ENCODE data around the gene HOXD4. TPM values are rescaled to one million over a fixed set of nuclear protein-coding genes. Genes with fewer than 3 reads are reported as not detected.

HOXD4 gene
- total RNA-seq, 4 donors from 2014 or later, result 1.7 to 13.2 (median 7.0) TPM

DNA sequence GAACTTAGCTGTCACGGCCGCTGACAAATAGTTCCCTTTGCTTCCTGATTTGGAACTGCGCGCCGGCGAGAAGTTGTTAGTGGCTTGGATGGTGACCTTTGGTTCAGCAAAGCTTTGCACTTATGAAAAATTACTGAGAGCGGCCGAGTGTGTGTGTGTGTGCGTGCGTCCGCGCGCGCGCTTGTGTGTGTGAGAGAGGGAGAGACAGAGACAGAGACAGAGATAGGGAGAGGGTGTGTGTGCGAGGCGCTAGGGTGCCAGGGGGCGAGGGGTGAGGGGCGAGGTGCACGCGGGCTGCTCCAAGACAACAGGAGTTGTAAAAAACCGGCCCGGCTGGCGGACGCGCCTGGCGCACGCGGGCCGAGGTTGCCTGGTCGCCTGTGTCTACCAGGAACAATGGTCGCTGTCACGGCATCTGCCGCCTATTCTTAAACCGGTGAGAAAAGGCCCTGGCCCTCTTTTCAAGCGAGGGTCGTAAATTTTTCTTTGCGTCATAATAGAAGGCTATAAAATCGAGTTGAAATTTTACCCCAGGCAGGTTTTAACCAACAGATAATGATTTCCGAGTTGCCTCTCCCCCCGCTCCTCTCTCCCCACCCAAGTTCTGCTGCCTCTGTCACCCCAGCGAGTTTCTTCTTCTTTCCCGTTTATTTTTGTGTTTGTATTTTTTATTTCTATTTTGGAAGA, 6.3 kb downstream of the HOXD4 start:
- H3K36me3 ChIP-seq, result peaks cover 0 to 6% (median 0%) of the 10 kb centered on the region in 3 donors
- H3K27me3 ChIP-seq, result no peaks in the 10 kb centered on the region
- H3K9me3 ChIP-seq, result no peaks in the 10 kb centered on the region
- TF ChIP-seq, protein P1, sequence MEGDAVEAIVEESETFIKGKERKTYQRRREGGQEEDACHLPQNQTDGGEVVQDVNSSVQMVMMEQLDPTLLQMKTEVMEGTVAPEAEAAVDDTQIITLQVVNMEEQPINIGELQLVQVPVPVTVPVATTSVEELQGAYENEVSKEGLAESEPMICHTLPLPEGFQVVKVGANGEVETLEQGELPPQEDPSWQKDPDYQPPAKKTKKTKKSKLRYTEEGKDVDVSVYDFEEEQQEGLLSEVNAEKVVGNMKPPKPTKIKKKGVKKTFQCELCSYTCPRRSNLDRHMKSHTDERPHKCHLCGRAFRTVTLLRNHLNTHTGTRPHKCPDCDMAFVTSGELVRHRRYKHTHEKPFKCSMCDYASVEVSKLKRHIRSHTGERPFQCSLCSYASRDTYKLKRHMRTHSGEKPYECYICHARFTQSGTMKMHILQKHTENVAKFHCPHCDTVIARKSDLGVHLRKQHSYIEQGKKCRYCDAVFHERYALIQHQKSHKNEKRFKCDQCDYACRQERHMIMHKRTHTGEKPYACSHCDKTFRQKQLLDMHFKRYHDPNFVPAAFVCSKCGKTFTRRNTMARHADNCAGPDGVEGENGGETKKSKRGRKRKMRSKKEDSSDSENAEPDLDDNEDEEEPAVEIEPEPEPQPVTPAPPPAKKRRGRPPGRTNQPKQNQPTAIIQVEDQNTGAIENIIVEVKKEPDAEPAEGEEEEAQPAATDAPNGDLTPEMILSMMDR (IDR thresholded peaks at IDR 0.05), result no peak
- no peak for TF ChIP-seq POLR2A (IDR thresholded peaks at IDR 0.05)
- peak overlapping the region in 1 of 4 donors; percentile 2 for H3K27ac ChIP-seq
- peak overlapping the region in 3 of 4 donors; percentile 14 to 62 (median 44) for H3K4me3 ChIP-seq
- peak in 2 of 3 donors; percentile 69 to 74 for DNase-seq
- peaks cover 0 to 23% (median 0%) of the 10 kb centered on the region in 4 donors for H3K4me1 ChIP-seq

DNA sequence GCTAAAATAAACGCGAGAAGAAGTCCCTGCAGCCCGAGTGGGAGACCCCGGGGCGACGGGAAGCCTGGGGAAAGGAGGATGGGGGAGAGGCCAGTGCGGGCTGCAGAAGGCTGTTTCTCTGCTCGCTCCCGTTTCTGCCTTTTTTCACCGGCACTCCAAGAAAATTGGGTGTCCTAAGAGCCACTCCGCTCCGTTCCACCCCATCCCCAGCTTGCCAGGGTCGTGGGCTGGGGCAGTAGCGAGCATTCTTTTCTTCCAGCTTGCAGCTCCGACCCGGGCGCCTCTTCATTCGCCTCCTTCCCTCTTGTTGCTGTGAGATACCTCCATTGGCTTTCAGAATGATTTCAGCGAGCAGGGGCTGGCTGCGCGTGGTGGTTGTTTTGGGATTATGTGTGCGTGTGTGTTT, 6.8 kb downstream of the HOXD4 start:
- Histone ChIP-seq H3K4me1 (peaks cover 0 to 23% (median 0%) of the 10 kb centered on the region in 4 donors), H3K4me3 (peak overlapping the region in 2 of 4 donors; percentile 17 to 44), H3K9me3 (no peaks in the 10 kb centered on the region), H3K36me3 (peaks cover 0 to under 1% (median 0%) of the 10 kb centered on the region in 3 donors), H3K27me3 (no peaks in the 10 kb centered on the region), H3K27ac (no peak overlapping the region)
- no peak for TF ChIP-seq POLR2A (IDR thresholded peaks at IDR 0.05)
- TF ChIP-seq, protein P1 (IDR thresholded peaks at IDR 0.05), result no peak
- DNase-seq, result no peak

DNA sequence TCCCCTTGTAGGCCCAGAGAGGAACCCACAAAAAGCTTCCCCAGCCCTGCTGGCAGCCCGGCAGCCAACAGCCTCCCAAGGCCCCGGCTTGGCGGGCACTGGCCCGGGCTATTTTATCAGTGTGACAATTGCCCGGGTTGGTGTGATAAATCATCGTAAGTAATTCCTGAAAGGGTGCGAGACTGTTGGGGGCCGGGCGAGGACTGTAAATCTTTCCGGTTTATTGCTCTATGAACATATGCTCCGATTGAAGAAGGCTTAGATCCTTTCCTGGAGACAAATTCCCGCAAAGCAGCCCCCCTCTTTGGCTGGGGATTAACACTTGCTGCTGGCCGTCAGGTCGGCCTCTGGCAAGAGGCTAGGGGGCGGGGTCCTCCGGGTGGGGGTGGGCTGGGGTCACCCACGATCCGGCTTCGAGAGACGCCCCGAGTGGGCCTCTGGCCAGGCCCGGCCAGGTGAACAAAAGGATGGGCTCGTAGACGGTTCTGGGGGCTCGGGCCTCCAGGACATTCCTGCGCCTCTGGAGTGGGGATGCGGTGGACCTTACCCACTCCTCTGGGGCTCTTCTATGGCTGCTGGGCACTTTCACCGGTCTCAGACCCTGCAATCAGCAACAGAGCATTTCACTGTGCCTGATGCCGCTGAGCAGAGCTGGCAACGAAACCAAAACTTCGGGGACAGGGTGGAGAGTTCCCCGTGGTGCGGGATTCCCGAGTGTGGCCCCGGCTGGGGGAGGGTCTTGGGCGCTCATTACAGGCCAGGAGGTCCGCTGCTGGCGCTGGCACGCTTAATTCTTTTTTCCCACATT, 7.7 kb downstream of the HOXD4 start:
- H3K36me3 ChIP-seq, result no peaks in the 10 kb centered on the region
- no peak overlapping the region for H3K27ac ChIP-seq
- no peaks in the 10 kb centered on the region for H3K9me3 ChIP-seq
- peaks cover 0 to 23% (median 0%) of the 10 kb centered on the region in 4 donors for H3K4me1 ChIP-seq
- H3K27me3 ChIP-seq, result no peaks in the 10 kb centered on the region
- H3K4me3 ChIP-seq, result no peak overlapping the region
- DNase-seq, result no peak
- TF ChIP-seq, protein P1 (IDR thresholded peaks at IDR 0.05), result no peak
- no peak for TF ChIP-seq POLR2A (IDR thresholded peaks at IDR 0.05)

DNA sequence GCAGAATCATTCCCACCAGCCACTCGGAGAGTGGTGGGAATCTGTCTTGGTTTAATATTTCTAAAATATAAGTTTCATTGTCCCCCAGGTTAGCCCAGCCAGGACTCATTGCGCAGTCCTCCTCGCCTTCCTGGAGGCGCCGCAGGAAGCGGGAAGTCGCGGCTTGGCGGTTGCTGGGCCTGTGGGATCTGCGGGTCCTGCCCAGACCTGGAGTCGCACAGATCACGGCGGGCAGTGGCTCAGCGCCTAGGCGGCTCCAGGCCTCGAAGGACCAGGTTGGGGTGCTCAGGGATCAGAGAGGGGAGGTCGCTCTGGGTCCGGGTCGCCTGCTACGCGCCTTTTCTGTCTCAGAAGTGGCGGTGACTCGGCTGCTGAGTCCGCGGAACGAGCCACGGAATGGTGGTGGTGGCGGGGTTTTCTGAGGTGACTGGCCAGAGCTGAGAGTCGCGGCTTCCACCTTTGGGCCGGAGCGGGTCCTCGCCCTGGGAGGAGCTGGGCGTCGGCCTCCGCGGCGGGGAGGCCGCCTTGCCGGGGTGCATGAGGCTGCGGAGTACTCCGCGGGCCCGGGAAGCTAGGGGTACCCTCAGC, 8.4 kb downstream of the HOXD4 start:
- H3K4me3 ChIP-seq, result peak overlapping the region in 2 of 4 donors; percentile 9 to 16
- no peaks in the 10 kb centered on the region for H3K27me3 ChIP-seq
- no peaks in the 10 kb centered on the region for H3K9me3 ChIP-seq
- TF ChIP-seq POLR2A (IDR thresholded peaks at IDR 0.05), result no peak
- TF ChIP-seq, protein P1 (IDR thresholded peaks at IDR 0.05), result no peak
- DNase-seq, result peak in 1 of 3 donors; percentile 40
- no peak overlapping the region for H3K27ac ChIP-seq
- peaks cover 0 to 23% (median 0%) of the 10 kb centered on the region in 4 donors for H3K4me1 ChIP-seq
- no peaks in the 10 kb centered on the region for H3K36me3 ChIP-seq

DNA sequence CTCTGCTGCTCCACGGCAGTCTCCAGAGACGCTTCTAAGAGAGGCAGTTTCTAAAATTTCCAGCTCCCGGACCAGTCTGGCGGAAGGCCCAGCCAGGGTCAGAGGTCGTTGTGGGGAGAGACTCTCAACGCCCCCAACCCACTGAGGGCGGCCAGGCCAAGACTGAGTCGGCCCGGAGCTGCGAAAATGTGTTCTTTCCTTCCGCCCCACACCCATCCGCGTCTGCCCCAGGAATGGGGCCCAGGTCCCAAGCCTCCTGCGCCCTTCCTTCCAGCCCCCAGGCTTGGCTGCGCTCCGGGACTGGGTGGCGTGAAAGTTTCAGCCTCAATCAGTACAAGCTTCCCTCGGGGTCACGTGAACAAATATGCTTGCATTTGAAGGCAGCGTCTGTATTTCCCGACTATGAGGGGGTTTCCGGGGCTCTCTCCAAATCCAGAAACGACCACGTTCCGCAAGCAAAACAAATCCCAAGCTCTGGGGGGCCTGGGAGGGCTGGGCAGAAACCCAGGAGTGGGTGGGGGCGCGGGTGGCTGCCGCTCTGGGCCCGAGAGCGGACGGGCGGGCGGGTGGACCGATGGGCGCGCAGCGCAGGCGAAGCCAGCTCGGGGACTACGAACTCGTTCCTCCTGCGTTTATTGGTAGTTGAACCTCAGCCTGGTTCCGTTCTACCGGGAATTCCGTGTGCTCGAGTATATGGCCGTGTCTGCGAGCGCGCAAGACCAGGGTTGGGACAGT, 9.1 kb downstream of the HOXD4 start:
- H3K4me1 ChIP-seq, result peaks cover 0 to 29% (median 0%) of the 10 kb centered on the region in 4 donors

More for the DNA sequence above, 9.1 kb downstream of the HOXD4 start:
- TF ChIP-seq, protein P1 (IDR thresholded peaks at IDR 0.05), result no peak
- TF ChIP-seq POLR2A (IDR thresholded peaks at IDR 0.05), result no peak
- Histone ChIP-seq H3K36me3 (no peaks in the 10 kb centered on the region), H3K9me3 (no peaks in the 10 kb centered on the region), H3K27me3 (no peaks in the 10 kb centered on the region), H3K4me3 (peak overlapping the region in 2 of 4 donors; percentile 9 to 16), H3K27ac (no peak overlapping the region)
- peak in 1 of 3 donors; percentile 42 for DNase-seq

All from Peyer's patch (tissue), 4 donors.